HL-60/S4 (cell line): Measurements from ENCODE around the gene ENTREP1.
"Not testable (repeated sequence)": the region's sequence is repeated elsewhere in the genome, so short reads cannot be mapped to it uniquely, and the experiment has no call there.

Experiments
- in situ Hi-C: fragments of 300-500 bp; cut with MboI; formaldehyde crosslinking; loops from 2 replicates; pipeline ENCODE4 v1.14.3; 2022; ENCODE audit warnings: low sequenced_read_pairs

Gene ENTREP1

GRCh38 chr9:69440254-69440955 lies 115.4 kb downstream of the ENTREP1 start:
- in situ Hi-C loops, result not testable (repeated sequence)
